Islet of Langerhans (tissue), 1 donor: Measurements from ENCODE around the gene MAPRE3.

ENCODE experiments used
- FAIRE-seq: peaks from one replicate; lab custom pipeline; 2011; peaks lifted over from hg19 to GRCh38; lab: Jason Lieb, UNC

The MAPRE3 gene

GRCh38 chr2:26950246-26950645 lies 20.2 kb upstream of the MAPRE3 start:
- no peak for FAIRE-seq

GRCh38 chr2:26951236-26951635 lies 19.2 kb upstream of the MAPRE3 start:
- no peak for FAIRE-seq

DNA sequence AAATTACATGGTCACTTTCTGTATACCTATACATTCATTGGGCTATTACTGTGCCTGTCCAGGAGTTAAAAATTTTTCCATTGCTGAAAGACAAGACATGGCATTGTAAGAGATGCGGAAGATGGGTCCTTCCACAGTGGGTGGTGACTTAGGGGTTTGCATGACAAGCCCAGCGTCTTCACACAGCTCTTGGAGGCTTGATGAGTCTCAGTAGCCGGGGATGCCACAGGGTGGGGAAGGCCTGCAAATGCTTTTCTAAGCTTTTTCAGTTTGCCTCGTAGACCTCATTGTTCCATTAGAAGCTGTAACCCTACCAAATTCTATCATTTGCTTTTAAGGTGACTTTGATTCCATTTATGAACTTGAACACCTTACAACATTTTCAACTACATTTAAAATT lies 18.1 kb upstream of the MAPRE3 start:
- FAIRE-seq: no peak

DNA sequence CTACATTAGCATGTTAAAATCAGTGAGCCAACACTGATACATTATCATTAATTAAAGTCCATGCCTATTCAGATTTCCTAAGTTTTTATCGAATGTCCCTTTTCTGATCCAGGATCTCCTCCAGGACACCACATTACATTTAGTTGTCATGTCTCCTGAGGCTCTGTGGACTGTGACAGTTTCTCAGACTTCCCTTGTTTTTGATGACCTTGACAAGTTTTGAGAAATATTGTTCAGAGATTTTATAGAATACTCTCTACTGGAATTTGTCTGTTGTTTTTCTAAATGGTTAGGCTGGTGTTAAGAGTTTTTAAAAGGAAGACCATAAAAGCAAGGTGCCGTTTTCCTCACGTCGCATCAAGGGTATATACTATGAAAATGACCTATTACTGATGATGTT lies 16.3 kb upstream of the MAPRE3 start:
- FAIRE-seq: no peak

DNA sequence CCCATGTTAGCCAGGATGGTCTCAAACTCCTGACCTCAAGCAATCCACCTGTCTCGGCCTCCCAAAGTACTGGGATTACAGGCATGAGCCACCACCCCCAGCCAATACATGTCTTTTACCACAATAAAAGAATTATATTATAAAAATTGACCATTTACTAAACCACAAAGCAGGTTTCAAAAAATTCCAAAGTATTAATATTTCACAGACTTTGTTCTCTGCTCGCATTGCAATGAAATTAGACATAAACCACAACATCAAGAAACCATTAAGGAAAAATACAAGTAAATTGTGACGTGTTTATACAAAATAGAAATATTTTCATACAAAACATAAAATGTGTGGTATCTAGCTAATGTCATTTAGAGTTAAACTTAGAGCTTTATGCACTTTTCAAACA lies 13.4 kb upstream of the MAPRE3 start:
- FAIRE-seq: no peak

GRCh38 chr2:26957534-26957933 lies 12.9 kb upstream of the MAPRE3 start:
- FAIRE-seq: no peak

DNA sequence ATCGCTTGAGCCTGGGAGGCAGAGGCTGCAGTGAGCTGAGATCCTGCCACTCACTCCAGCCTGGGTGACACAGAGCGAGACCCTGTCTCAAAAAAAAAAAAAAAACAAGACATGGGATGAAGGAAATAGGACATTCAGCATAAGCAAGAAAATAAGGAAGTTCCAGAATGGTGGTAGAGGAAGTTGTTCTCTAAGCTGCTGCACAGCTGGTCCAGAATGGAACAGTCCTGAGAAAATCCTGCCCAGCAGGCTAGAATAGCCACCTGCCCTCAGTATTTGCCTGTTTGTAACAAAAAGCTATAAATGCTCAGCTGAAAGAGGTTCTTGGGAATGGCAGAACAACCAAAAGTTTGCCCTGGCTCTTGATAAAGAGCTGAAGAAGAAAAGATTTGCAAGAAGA lies 11.1 kb upstream of the MAPRE3 start:
- FAIRE-seq: no peak

DNA sequence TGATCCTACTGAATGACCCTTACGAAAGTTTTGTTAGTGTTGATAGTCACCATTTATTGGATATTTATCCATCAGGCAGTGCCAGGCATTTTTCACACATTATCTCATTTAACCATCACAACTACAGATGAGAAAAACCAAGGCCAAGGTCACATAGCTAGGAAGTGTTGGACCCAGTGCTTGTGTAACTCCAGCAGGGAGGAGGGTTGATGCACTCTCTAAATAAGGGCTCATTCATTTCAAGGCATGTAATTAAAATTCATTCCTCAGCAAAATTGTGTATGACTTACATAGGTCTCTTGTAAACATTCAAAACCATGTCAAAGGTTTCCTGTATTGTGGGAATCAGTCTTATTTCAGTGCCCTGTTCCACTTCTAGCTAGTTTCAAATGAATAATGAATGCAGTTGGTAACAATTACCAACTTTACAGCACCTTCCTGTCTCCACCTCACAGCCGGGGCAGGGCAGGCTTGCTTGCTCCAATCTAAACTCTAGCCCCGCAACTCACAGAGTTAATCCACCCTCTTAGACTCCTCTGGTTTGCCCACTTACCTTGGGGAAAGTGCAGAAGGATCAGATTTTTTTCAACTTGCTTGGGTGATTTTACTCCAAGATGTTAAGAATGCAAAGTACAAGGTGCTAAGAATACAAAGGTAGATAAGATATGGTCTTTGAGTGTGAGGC lies 5.8 kb upstream of the MAPRE3 start:
- FAIRE-seq: no peak

GRCh38 chr2:26968001-26968400 lies 2.4 kb upstream of the MAPRE3 start:
- FAIRE-seq: no peak

GRCh38 chr2:26969077-26969844 lies 1.2 kb upstream of the MAPRE3 start:
- FAIRE-seq: no peak

GRCh38 chr2:26970928-26971627 lies 641 bp downstream of the MAPRE3 start:
- no peak for FAIRE-seq

DNA sequence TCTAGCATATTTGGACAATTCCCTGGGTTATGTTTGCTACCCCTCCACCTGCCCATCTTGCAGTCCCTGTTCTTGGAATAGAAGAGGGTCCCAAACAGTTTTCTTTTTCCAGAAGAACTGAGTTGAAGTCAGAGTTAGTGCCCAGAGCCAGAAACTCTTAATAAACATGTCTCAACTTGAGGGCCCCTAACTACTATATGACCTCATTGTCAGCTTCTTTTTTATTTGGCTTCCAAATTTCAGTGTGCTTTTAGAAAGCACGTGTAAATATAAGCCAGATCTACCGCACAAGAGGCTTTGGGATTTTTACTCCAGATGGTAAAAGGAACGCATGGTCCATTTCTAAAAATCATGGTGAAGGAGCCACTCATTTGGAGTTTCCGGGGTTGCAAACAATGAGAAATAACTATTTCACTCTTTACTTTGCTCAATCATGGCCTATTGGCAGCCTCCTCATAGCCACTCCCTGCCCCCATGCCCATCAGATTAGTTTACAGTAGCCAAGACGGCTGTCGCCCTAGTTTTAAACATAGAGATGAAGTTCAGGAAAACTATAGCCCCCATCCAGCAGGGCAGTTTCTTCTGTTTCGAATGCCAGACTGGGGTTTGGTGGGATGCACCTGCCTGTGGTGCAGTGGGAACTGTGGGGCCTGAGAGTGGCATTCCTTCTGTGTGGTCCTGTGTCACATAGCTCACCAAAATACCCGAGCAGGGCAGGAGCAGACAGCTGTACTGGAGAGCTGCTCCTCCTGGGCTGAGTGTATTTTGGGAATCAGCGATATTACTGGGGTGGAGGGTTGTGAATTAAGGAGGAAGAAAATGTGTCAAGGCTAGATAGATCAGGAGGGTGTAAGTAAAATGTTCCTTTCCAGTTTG lies 1.7 kb downstream of the MAPRE3 start:
- FAIRE-seq: no peak

DNA sequence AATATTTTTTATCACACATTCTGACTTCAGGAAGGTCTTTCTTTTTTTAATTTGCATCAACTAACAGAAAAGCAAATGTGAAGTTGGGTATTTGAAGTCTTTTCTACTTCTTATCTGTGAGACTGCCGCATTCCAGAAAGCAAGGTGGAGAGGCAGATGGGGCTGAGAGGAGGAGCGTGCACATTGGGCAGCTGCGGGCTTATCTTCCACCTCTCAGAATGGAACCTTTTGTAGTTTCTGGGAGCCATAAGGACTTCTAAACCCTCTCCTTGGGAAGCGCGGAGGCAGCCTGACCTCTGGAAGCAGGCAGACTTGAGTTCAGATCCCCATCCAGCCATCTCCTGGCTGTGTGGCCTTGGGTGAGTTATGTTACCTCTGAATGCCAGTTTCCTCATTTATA lies 3.9 kb downstream of the MAPRE3 start:
- FAIRE-seq: no peak

GRCh38 chr2:26975102-26975501 lies 4.7 kb downstream of the MAPRE3 start:
- FAIRE-seq: no peak

DNA sequence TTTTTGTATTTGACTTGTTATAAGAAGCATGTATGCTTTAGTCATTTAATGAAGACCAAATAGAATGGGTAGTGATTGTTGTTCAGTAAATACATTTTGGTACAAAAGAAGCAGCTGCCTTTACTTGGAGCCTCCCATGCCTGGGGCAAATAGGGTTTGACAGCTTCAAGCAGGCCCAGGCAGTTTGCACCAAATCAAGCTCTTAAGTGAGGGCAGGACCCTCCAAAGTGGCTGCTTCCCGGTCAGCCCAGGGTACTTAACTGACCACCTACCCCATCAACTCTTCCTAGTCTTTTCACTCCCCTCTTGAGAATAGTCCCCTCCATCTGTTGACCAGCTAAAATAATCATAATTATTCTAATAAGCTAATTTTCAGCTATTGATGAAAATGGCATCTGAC lies 5.2 kb downstream of the MAPRE3 start:
- FAIRE-seq: no peak

DNA sequence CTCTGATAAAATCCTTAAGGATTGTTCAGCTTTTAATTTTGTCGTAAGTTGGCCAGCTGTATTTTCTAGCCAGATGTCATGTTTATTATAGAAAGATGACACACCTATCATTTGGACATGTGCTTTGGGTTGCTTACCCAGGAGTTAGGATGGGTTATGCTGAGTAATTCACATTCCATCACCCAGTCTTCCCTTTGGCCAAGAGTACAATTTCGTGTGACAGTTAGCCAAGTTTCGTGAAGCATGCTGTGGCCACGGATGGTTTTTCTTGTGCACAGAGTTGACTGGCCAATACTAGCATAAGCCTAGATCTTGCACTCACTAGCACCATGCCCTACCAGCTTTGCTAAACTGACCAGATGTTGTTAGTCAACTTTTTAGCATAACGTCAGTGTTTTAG lies 5.8 kb downstream of the MAPRE3 start:
- FAIRE-seq: no peak

DNA sequence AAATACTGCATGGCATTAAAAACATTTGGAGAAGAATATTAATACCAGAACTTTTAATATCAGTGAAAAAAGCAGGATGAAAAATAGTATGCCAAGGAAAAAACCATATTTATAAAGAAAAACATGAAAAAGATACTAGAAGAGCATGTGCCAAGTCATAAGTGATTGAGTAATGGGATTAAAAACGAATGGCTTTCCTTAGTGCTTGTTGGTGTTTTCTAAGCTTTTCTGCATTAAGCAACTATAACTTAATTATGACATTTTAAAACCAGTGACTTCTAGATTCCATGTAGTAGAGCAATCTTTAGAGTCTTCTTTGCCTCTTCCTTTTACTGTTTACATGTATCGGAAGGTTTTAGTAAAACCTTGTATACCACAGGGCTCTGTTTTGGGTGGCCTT lies 6.6 kb downstream of the MAPRE3 start:
- FAIRE-seq: no peak

- no peak for FAIRE-seq
These were observed 7.7 kb downstream of the MAPRE3 start for GRCh38 chr2:26978061-26978596.

DNA sequence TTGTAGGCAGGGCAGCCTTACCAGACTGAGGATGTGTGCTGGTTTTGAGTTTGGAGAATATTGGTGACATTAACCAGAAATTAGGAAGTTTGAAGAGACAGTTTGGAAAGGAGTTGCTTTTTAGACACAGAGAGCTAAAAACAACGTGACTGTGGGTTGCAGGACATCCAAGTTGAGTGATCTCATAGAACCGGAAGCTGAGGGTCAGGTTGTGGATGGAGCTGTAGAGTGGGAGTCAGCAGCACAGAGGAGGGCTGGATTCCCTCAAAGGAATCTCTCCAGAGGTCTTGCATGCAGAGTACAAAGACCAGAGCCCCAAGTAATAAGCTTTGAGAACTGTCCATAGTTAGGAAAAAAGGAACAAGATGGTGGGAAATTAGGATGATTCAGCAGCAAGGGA lies 9.3 kb downstream of the MAPRE3 start:
- no peak for FAIRE-seq

DNA sequence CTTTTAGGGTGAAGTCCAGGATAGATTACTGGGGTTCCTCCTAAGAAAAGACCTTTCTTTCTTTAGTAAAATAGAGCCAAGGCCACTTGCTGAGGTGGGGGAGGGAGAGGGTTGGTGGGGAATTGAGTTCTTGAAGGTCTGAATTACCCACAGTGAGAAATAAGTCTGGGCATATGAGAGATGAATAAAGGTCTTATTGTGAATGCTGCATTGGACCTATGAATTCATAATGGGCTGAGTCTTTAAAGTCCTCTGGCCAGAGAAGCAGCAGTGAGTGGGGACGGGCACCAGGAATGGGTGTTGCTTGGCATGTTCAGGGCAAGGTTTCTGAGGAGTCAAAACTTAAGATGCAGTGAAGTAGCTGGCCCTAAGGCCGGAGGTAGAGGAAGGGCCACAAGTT lies 10.5 kb downstream of the MAPRE3 start:
- FAIRE-seq: no peak

DNA sequence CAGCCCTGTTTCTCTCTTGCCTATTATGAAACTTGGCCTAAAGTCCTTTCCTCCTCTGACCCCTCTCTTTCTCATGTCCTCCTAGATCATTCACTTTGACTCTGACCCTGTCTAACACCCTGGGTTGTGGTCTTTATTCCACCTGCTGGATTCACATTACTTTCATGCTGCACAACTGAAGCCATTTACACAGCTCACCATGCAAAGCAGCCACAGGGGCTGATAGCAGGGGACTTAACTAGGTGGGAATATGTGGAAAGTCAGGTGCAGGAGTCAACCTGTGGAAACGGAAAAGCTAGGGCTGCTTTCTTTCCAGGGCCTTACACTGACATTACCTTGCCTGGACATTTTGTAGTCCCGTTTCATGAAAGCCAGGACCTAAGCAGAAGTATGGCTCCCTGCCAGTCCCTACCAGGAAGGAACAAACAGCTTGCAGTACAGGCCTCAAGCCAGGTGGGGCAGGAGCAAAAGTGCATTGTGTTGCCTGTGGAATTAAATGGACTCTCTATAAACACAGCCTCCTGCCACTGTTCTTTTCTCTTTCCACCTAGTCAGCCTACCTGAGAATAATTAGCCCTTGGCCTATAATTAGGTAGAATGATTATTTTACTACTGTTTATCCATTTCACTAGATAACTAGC lies 11.8 kb downstream of the MAPRE3 start:
- FAIRE-seq: peak; percentile 92

DNA sequence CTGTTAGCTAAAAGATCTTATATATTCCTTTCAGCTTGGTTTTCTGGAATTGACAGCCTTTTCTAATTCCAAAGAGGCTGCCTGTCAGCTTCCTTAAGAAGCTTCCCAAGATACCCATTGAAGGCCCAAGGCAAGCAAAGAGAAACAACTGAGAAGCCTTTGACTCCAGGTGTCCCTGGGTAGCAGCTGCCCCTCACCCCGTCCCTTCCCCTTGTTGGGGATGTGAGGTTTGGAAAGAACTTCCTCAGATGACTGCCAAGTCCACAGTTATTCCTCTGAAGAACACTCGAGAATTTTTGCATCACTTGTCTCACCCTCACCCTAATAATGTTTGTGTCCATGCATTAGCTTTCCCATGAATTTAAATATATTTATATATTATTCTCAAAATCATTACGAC lies 13.3 kb downstream of the MAPRE3 start:
- FAIRE-seq: no peak
